Endothelial cell of umbilical vein (primary cell): Measurements from ENCODE around the gene DOCK1.

ENCODE experiments used
- CTCF ChIP-seq, 2 donors: IDR thresholded peaks; 1 replicate in 1 of 2; 2 replicates in 1 of 2; pipeline ENCODE4 v1.5.1; 2011; ENCODE audit warnings: low read length in 2 of 2, mild to moderate bottlenecking in 2 of 2, moderate library complexity in 2 of 2, control low read depth in 1 of 2, inconsistent platforms in 1 of 2, low read depth in 1 of 2; ENCODE audit not compliant: insufficient read depth in 1 of 2; ENCODE audit errors: extremely low read depth in 1 of 2
- EZH2 ChIP-seq: IDR thresholded peaks from 2 replicates; pipeline ENCODE4 v1.6.1; 2012; ENCODE audit warnings: borderline replicate concordance, low read depth, mild to moderate bottlenecking, moderate library complexity, low read length, inconsistent platforms; ENCODE audit not compliant: severe bottlenecking
- FOS ChIP-seq: IDR thresholded peaks from 2 replicates; pipeline ENCODE4 v1.6.1; 2011; ENCODE audit warnings: mild to moderate bottlenecking, low read length, moderate library complexity, borderline replicate concordance; ENCODE audit not compliant: insufficient read depth
- GATA2 ChIP-seq: IDR thresholded peaks from 2 replicates; pipeline ENCODE4 v1.7.0; 2011; ENCODE audit warnings: low read depth, mild to moderate bottlenecking, moderate library complexity, mixed read lengths, low read length; ENCODE audit not compliant: insufficient read length, insufficient read depth
- MAX ChIP-seq: IDR thresholded peaks from 2 replicates; pipeline ENCODE4 v1.6.1; 2011; ENCODE audit not compliant: insufficient read depth, insufficient read length
- POLR2A ChIP-seq: IDR thresholded peaks from 2 replicates; pipeline ENCODE4 v1.6.1; 2012; ENCODE audit warnings: low read depth, mild to moderate bottlenecking, control low read depth, low read length
- POLR2AphosphoS5 ChIP-seq: IDR thresholded peaks from 2 replicates; pipeline ENCODE4 v1.6.1; 2012; ENCODE audit warnings: low read depth, mild to moderate bottlenecking, control low read depth, low read length, moderate library complexity; ENCODE audit not compliant: insufficient read depth

- TF ChIP-seq EZH2 (no peak), CTCF (IDR thresholded peaks at IDR 0.05; ENCODE audit: extremely low read depth in 1 of 2, insufficient read depth in 1 of 2, low read depth in 1 of 2, low read length in 2 of 2) (no peak), MAX (no peak), POLR2A (no peak), FOS (no peak), GATA2 (no peak), POLR2AphosphoS5 (no peak)
These were observed 162.4 kb downstream of the DOCK1 start for GRCh38 chr10:127067542-127068194.
